CMK (cell line): ENCODE measurements around the gene ST6GALNAC3.
A peak's percentile ranks its signal among the peaks of the same experiment; 100 is the strongest.
"Not testable (repeated sequence)": the region's sequence is repeated elsewhere in the genome, so short reads cannot be mapped to it uniquely, and the experiment has no call there.

Experiments used
- DNase-seq: peaks from one replicate; pipeline ENCODE4 v3.0.0-alpha.2; 2010; ENCODE audit warnings: low read depth

ST6GALNAC3 gene

DNA sequence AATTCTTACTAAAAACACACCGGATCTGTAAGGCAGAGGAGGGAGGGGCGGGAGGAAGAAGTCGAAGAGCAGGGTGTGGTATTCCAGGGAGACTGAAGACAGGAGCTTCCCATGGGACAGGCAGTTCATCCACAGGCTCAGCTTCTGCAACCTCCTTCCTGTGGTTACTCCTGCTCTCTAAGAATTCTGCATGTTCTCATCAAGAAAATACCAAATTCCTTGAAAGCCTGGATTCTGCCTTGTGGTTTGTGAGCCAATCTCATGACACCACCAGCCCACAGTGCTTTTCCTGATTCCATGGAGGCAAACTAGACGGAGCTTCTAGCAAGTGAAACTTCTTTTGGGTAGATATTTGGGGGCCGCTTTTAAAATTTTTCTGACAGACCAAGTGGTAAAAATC lies 1.1 kb upstream of the ST6GALNAC3 start:
- no peak for DNase-seq

DNA sequence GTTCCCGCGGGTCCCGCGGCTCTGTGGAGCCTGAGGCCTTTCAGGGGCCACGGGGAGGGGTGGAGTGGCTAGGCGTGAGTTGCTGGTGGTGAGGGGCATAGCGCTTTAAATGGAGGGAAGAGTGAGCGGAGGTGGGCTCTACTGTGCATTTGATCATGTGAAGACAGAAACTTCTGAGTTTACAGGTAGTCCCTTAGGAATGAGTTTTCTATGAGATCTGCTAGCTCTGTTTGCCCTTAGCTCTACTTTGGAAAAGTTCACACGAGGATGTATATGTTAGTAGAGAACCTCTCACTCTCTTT lies 593 bp downstream of the ST6GALNAC3 start:
- no peak for DNase-seq

DNA sequence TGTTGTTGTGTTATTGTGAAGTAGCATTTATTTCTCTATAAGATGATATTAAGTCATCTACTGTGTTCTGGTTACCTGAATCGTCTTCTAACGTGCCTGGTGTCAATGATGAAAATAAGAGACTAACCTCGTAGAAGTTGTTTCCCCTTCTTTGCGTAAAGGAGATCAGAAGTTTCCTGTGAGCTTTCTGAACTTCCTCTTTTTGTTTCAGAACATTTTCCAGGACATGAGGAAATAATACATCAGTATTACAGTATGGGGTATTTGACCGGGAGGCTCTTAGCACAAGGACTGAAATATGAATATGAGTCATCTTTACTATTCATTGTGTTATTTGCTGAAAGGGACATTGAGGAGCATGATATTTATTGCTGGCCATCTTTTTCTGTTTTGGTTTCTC lies 1.3 kb downstream of the ST6GALNAC3 start:
- DNase-seq, result no peak

DNA sequence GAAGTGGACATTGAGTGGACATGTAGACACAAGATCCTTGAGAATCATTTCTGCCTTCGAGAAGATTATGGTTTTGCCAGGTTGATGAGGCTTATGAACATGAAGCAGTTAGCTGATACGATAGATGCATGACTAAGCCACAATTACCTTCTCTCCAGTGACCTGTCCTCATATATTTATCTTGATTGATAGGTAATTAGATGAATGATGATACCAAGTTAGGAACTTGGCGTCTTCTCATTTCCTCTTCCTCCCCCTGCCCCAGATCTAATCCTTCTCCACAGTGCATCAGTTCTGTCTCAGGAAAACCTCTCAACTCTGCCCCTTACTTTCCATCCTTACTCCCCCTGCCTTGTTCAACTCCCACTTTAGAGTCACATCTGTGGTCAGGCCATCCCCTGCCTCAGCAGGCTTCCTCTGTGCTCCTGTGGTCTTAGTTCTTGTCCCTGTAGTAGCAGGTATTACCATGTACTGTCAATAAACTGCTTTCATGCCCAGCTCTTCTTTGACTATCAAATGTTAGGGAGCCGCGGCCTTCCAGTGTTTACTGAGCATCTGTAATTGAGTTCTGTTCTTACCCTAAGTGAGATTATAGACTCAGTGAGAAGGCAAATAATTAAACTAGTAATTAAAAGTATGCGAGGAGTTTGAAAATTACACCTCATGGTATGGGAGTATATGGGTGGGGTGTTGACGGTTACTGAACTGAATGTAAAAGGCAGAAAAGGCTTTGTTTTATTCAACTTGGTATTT lies 5.1 kb downstream of the ST6GALNAC3 start:
- DNase-seq, result no peak

DNA sequence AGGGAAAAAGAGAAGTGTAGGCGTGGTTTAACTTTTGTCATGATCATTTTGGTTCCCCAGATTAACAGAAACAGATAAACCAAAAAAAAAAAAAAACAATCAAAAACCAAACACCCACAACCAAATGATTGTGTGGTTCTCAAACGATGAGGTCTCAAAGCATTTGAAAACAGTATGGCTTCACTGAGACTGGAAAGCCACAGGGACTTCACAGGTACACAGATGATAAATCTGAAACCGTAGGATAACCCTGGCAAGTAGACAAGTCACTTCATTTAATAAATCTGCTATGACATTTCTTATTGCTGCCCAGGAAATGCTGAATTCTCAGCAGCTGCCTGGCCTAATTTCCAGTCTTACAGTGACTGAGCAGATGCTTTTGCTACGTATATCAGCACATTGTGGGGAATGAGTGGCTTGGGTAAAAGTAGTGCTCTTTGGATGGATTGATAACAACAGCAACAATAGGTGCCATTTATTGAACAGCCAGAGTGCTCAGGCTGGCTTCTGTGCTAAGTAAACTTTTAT lies 6.1 kb downstream of the ST6GALNAC3 start:
- DNase-seq, result no peak

DNA sequence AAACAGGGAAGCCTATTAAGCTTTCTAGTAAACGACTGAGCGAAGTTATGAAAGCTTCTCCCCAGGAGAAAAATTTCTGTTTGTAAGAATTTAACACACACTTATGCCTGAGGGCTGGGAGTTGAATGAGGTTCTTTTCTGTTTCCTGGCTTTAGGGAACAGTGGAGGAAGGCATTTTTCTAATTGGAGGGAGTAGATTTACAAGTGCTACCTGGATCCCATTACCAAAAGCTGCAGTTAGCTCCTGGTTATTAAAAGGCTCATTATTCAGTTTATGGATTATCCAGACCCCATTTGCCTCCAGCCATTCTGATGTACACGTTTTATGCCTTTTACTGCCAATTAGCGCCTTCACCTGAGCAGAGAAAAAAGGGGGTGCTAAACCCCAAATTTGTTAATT lies 7.5 kb downstream of the ST6GALNAC3 start:
- DNase-seq, result no peak

DNA sequence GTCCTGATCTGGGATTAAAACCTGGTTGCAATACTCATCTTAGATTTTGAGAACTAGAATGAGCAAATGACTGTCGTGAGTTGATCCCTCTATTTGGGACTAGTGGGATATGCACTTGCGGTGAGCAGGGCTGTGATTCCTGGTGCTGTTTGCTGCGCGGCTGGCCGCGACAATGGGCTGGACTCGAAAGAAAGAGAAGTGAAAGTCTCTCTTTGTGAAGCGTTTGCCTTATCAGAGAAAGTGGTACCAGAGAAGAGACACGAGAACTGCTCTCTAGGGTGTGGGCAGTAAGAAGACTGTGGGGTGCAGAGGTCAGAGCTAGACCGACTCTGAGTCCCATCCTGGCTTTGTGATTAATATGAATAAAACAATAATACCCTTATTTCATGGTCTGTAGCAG lies 8.6 kb downstream of the ST6GALNAC3 start:
- no peak for DNase-seq

DNA sequence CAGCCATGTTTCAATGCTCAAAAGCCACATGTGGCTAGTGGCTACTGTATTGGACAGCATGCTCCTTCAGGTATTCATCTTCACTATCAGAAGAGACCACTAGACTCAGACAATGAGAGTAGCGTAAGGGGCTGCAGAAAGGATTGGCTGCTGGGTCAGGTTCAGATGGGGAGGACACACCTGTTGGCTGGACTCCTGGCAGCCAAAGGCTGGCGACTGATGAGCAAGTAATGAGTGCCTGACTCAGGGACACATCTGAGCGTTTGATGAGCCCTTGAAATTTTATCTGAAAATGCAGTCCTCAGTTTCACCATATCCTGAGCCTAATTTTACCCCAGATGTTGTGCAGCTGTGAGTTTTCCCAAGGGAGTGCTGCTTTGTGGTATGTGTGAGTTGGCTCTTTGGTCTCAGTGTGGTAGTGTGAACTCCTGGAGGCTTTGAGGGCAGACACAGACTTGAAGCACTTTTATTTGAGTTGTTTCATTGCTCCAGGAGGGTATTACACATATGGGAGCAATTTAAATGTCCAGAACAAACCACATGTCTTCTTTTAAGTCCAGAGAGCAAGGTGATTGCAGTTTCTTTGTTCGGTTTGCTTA lies 9.6 kb downstream of the ST6GALNAC3 start:
- no peak for DNase-seq

DNA sequence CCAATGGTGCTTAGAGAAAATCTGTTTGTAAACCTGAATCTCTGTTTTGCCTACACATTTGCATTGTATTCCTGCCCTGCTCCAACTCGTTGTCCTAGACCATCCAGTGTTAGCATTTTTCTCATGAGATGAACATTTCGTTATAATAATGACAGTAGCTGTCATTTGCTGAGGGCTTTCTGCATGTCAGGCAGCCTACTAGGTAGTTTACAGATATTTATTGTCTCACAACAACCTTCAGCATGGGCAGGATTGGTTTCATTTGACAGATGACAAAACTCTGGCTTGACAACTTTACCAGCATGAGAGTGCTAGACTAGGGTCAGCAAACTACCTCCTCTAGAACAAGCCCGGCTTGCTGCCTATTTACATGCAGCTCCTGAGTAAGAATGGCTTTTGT lies 10.1 kb downstream of the ST6GALNAC3 start:
- DNase-seq, result no peak

DNA sequence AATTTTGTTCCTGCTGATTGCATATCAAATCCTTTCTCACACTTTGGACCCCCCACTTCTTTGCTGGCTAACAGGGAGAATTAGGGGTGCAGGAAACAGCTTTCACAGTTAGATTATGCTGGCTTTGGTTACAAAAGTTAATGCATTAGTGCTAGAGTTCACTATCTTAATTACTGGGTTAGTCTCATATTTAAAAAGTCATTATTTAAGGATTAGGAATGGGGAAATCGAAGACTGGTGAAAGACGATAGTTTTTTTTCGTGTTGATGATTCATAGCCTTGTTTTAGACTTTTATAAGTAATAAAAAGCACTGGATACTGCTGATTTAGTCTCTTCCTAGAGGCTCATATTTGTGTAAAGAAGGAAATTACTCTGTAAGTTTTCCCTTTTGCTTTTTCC lies 11.6 kb downstream of the ST6GALNAC3 start:
- no peak for DNase-seq

DNA sequence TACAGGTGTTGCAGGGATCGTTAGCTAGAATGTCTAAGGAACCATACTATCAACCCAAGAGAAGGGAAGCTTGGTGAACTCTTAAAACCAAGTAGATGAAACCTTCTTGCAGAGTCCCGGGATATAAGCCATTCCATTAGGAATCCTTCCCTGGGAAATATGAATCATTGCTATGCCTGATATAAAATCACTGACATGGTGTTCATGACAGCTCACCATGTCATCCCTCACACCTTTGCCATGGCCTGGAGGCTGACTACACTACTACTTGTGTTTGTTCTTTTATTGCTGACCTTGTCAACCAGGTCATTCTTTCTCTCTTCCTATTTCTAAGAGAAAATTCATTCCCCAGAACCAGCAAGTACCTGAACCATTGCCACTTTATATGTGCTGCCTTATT lies 12.1 kb downstream of the ST6GALNAC3 start:
- no peak for DNase-seq

DNA sequence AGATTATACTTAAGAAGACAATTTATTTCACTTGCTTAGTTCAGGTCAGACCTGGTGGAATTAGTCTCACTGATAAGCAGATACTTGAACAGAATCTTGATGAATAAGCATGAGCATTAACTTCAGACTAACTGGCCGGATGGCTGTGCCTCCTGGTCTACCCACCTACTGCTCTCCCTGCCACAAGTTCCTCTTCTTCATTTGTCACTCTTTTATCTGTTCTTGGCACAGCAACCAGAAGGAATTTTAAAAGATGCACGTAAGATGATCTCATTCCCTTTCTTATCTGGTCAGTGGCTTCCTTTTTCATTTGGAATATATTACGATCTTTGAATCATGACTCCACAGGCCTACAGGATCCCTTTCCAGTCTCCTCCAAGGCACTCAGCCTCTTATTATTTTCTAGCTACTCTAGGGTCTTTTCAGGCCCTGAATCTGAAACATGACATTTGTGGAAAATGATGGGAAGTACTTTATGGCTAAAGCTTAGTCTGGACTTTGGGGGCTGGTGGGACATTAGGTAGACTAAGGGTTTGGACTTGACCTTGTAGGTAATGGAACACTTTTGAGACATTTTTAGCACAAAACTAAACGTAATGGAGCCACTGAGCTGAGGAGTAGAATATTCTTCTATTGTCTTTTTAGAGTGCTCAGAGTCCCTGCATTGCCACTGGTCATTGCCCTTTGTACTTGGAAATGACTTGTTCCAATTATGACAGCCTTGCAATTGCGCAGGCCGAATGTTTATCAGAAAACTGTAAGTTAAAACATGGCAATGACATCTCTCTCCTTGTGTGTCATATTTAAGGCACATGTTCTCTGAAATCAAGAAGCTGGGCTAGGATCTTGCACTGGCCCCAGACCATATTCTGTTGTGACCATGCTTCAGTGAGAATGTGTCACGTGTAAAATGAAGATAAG lies 16.0 kb downstream of the ST6GALNAC3 start:
- DNase-seq, result peak; percentile 66

DNA sequence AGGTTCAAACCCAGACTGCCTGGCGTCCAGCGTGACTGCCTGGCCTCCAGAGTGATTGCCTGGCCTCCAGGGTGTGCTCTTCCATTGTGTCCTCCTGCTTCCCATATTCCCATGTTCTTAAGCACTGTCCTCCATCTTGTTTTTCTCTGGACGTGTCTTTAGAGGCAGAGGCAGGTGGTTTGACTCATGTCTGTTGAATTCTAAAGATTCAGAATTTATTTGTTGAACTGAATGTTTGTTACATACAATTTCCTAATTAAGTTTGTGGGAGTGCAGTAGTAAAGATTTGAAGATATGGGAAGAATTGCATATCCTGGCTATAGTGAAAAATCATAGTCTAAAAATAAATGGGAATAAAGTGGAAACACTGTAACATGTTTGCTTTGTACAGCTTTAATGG lies 18.3 kb downstream of the ST6GALNAC3 start:
- no peak for DNase-seq

DNA sequence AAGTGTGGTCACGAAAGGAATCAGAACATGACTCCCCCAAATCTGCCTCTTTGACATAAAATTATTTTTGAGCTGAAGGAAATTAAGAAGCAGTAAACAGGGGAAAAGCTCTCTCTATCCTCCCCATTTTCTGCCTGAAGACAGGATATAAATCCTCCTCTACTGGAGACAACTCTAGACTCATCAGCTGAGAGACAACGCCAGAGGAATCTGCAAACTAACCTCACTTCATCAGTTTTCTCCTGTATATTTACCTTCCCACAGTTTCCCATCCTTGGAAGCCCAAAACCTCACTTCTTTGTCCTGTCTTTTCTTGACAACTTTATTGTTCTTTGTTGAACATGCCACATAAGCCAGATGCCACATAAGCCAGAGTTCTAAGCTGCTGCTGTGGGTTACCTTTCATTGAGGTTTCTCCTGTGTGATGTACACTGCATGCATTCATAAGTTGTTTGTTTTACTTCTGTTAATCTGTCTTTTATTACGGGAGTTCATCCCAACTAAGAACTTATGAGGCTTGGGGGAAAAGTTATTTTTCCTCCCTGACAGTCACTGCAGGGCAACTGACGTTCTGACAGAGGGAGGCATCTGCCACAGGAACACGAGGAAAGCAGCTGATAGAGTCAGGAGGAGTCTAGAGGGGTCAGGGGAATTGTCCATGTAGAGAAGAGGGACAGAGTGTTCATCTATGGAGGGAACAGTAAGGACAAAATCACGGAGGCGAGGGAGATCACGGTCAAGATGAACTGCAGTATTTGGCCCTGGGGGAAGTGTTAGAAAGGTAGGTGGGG lies 19.2 kb downstream of the ST6GALNAC3 start:
- DNase-seq, result no peak

DNA sequence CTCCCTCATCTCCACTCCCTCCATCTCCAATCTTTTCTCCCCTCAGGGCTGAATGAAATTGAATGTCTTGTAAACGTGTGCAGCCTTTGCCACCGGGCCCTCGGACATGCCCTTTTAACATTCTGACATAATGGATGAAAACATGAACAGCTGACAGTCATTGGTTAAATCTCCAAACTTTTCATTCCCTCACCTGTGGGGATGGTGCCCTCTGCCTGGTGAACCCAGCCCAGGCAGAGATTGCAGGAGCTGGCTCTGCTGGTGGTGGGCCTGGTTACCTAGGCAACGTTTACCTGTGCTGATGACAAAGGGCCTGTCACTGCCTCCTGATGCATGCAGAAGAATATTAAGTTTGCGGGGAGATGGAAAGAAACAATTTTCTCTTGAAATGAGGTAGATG lies 21.3 kb downstream of the ST6GALNAC3 start:
- no peak for DNase-seq

DNA sequence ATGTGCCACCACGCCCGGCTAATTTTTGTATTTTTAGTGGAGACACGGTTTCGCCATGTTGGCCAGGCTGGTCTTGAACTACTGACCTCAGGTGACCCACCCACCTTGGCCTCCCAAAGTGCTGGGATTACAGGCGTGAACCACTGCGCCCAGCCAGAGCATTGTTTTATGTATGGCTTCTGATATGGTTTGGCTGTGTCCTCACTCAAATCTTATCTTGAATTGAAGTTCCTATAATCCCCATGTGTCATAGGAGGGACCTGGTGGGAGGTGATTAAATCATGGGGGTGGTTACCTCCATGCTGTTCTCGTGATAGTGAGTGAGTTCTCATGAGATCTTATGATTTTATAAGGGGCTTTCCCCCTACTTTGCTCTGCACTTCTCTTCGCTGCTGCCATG lies 22.5 kb downstream of the ST6GALNAC3 start:
- DNase-seq, result not testable (repeated sequence)

DNA sequence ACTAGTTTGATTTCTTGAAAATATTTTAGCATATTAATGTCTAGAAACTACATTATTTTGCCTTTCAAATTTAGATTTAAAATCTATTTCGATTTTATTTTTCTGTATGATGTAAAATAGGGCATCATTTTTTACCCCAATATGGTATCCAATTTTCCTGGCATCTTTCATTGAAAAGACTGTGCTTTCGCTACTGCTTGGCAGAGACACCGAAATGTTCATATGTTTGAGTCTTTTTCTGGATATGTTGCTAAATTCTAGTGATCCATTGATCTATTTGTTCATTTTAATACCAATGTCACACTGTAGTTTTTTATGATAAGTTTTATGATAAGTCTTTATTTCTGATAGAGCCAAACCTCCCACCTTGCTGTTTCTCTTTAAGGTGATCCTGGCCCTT lies 24.3 kb downstream of the ST6GALNAC3 start:
- DNase-seq, result no peak

DNA sequence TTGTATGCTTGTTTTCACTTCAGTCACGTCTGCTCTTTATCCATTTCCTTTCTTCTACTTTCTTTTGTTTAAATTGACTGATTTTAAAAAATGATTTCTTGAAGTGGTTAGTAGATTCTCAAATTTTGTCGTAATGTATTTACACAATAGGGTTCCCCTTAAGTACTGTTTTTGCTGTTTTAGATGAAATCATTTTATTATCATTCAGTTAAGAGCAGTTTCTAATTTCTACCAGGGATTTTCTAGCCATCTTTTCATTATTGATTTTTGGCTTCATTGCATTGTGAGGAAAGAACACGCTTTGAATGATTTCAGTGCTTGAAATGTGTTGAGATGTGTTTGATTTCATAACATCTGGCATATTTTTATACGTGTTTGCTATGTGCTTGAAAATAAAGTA lies 27.0 kb downstream of the ST6GALNAC3 start:
- DNase-seq, result no peak

DNA sequence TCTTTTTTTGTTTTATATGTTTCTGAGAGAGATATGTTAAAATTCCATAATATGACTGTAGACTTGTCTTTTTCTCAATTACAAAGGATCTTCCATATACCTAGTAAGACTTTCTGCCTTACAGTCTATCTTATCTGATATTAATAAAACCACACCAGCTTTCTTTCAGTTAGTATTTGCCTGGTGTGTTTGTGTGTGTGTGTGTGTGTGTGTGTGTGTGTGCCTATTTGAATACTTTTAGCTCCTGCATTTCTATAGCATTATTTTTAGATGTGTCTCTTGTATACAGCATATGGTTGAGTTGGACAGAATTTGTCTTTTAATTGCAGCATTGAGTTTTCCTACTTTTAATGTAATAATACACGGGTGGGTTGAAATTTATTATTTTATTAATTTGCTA lies 27.5 kb downstream of the ST6GALNAC3 start:
- no peak for DNase-seq

DNA sequence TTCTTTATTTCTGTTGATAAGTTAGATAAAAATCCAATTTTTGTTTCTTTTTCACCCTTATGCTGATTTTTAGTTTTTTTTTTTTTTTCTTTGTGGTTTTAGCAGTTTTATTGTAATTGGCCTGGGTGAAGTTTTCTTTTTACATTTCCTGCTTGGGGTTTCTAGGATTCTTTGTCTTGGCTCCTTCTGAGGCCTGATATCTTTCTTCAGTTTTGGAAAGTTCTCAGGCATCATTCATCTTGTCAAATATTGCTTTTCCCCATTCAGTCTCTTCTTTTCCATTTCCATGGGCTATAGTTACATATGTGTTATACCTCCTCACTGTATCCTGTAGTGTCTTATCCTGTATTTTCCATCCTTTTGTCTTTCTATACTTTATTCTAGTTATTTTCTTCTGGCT lies 28.5 kb downstream of the ST6GALNAC3 start:
- no peak for DNase-seq

DNA sequence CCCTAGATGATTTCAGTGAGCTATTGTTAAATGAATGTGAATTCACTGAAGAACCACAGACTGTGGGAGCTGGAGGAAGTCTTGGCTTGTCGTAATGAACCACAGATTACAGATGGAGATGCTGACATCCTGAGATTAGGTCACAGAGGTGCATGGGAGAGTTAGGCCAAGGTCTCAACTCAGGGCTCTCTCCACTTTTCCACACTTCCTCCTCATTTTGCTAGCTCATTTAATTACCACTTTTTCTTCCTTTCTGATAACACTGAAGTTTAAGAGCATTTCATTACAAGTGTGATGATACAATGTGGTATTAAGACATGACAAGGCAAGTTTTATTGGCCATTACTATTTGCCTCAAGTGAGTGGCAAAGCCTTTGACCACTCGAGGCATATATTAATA lies 30.8 kb downstream of the ST6GALNAC3 start:
- peak; percentile 35 for DNase-seq

DNA sequence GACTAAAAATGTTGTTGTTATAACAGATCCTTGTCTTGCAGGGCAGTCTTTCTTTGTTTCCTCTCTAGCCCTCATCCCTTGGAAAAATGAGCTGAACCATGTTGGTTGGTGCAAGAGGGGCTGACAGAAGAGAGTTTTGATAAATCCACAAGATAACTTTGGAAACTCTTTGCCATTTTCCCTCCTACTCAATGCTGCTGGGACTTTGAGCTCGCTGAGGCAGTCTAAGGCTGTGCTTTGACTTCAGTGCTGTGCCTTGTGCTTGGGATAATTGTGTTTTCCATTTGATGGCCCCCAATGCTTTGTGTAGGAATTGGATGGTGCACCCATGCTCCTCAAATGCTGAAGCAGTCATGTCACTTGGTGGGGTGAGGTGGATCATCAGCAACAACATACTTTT lies 31.7 kb downstream of the ST6GALNAC3 start:
- DNase-seq, result no peak
